ENCODE results near the gene TMEM271. TPM values are rescaled to one million over a fixed set of nuclear protein-coding genes. Genes with fewer than 3 reads are reported as not detected.

TMEM271 gene
- total RNA-seq, 2 donors from 2014 or later, result not detected

DNA sequence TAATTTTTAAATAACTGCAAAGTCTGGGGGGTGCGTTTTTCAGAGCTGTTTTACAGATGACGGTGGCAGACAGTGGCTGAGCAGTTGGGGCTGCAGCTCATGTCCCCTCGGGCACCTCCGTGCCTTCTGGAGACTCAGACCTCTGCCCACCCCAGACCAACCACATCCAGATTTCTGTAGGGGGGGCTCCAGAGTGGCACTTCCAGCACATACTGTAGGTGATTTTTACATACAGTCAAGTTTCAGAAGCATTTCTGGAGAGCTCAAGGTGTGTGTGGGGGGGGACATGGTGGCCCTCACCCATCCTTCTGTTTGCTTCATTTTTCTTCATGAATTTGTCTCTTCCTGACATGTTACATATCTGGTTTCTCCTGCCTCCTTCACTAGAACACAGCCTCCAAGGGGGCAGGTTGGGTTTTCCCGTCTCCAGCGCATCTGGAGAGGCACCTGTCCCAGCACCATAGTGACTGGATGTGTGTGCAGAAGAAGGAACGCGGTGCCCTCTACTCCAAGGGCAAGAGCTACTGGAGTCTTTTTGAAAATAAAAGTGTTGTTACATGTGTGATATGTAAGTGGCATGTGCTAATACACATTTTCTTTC is 37.5 kb downstream of the TMEM271 start:
- DNase-seq (ENCODE audit: low spot score), result peak; percentile 20
- intact Hi-C loops (cut with DNase I), result no loop called here

GRCh38 chr4:537436-538264 is 38.4 kb downstream of the TMEM271 start:
- peak; percentile 75 for DNase-seq (ENCODE audit: low spot score)
- intact Hi-C loops (cut with DNase I), result no loop called here

GRCh38 chr4:536351-536972 is 39.6 kb downstream of the TMEM271 start:
- intact Hi-C loops (cut with DNase I), result no loop called here
- peak; percentile 72 for DNase-seq (ENCODE audit: low spot score)

DNA sequence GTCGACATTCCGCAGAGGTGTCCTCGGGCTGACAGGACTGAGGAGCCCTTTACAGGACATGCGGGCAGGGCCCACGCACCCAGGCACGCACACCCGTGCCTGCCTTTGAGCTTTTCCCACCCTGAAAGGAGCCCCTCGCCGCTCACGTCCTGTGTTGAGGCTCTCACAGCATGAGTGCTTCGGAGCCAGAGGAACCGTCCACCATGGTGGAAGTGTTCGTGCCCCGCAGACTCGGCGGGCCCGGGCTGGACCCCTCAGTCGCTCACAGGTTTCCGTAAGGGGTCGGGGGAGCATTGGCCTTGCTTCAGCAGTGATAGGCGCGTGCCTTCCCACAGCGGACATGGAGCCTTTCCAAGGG is 40.2 kb downstream of the TMEM271 start:
- intact Hi-C loops (cut with DNase I), result no loop called here
- no peak for DNase-seq (ENCODE audit: low spot score)

DNA sequence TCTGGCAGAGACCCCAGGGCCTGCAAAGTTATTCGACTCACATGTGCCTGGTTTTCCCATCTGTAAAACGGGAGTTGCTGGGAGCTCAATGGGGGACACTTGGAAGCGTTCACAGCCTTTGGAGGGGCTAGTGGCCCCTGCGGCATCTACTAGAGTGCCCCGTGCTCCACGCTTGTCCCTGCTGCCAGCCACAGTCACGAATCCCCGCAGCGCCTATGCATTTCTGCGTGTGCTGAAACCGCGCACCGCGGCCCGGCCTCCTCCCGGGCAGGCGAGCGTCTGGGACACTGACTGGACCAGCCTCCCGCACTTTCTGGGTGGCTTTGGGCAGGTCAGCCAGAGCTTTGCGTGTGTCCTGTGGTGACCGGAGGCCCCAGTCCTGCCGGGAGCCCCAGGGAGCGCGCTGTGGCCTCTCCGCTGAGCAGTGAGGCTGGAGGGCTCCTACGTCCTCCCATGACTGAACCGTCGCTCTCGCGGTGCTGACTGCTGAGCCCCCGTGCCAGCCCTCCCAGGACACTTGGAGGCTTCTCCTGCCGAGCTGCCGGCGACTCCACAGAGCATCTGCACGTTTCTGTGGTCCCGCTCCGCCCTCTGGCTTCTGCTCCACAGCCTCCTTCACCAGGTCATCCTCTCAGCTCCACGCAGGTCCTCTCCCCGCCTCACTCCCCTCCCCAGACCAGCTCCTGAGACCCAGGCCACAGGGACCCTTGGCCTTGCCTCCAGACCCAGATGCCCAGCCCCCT is 40.7 kb downstream of the TMEM271 start:
- intact Hi-C loops (cut with DNase I), result no loop called here

DNA sequence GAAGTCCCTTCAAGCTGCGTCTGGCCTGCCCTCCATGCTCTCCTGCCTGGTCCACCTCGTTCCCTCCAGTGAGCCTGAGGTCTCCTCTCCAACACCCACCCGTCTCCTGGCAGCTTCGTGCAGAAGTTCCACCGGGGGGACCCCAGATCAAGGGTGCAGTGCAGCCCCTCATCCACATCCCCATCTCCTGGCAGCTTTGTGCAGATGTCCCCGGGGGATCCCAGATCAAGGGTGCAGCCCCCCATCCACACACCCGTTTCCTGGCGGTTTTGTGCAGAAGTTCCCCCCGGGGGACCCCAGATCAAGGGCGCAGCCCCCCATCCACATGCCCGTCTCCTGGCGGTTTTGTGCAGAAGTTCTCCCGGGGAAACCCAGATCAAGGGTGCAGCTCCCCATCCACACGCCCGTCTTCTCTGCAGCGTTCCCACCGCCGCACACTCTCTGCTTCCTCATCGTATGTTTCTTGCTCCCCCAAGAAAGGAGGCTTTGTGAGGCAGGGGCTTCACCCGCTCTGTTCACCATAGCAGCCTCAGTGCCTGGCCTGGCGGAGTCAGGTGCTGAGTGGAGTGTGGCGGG is 41.4 kb downstream of the TMEM271 start:
- intact Hi-C loops (cut with DNase I), result no loop called here
- peak; percentile 74 for DNase-seq (ENCODE audit: low spot score)

More for the DNA sequence above, 40.7 kb downstream of the TMEM271 start:
- DNase-seq (ENCODE audit: low spot score), result peak; percentile 66

- no peak for DNase-seq (ENCODE audit: low spot score)
- intact Hi-C loops (cut with DNase I), result no loop called here
These were observed 42.0 kb downstream of the TMEM271 start for GRCh38 chr4:534101-534575.

DNA sequence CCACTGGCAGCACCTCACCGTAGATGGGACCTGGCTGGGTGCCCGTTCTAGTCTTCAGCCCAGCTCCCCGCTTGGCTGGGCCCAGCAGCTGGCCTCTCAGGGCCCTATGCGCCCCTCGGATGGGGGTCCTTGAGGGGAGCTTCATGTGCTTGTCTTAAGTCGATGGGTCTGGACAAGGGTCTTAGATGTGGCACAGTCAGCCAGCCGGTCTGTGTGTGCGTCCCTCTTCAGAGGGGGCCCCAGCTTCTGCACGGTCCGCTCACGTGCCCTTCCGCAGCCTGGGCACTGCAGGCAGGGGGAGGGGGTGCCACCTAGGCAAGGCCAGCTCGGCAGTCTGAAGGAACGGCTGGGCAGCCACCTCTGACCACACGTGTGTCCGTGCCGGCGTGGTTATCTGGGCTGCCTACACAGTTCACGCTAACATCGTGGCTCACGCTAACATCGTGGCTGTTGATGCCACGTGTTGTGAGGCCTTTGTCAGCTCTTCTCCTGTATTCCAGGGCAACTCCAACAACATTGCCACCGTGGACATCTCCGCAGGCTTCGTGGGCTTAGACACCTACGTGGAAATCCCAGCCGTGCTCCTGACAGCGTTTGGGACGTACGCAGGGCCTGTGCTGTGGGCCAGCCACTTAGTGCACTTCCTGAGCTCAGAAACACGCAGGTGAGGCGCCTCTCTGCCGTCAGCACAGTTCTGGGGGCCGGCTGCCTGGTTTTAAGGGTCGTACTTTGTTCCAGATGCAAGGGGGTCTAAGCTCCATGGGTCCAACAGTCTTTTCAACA is 42.6 kb downstream of the TMEM271 start:
- intact Hi-C loops (cut with DNase I), result no loop called here
- DNase-seq (ENCODE audit: low spot score), result peak; percentile 65

DNA sequence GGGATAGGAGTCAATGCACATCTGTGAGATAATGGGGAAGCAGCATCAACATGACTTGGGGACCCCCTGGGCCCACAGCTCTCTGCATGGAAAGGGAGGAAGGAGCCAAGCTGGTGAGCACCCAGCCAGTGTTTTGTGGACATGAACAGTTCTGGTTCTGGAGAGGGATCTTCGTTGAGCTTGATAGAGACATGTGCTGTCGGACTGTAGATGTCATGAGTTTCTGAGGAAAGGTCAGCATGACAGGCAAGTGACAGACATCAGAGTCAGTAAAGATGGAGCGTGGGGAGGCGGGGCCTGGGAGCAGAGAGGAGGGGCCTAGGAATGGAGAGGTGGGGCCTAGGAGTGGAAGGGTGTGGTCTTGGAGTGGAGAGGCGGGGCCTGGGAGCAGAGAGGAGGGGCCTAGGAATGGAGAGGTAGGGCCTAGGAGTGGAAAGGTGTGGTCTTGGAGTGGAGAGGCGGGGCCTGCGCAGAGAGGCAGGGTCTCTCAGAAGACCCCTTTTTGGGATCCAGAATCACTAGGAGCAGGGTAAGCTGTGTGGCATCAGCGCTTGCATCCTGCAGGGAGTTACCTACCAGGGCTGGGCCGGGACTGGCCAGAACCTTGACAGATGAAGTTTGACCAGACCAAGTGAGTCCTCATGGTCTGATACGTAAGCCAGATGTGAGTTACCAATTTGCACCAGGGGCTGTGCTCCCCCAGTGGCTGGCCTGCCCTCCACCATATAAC is 43.3 kb downstream of the TMEM271 start:
- intact Hi-C loops (cut with DNase I), result no loop called here
- DNase-seq (ENCODE audit: low spot score), result peak; percentile 35

DNA sequence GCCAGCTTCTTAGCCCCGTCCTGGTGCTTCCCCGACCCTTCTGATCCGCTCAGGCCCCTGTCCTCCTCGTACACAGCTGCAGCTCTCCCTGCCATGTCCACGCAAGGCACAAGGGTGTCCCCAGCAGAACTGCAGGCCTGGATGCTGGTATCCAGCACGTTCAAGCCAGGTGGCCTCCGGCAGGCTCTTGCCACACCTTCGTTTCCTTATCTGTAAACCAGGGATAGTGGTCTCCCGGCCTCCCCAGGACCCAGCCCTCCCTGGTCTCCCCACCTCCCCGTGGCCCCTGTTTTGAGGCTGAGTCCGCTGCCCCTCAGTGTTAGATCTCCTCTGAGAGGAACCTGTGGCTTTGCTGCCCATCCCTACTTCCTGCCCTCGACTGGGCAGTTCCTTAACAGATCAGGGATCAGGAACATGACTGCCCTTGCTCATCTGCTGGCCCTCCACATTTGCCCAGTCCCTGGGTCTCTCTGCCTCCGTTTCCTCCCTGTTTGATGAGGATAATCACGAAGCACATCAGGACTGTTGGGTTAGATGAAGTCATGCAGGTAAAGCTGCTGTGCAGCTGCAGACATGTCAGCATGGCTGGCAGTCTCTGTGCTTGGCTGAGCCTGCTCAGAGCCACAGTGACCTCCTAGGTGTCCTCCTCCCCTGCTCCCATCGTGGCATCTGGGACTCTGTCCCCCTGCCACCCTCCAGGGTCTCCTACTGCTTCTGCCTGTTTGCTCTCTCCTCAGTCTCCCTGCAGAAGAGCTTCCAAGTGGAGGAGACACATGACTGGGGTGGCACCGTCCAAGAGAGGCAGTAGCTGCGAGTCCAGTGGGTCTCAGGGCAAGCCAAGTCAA is 44.2 kb downstream of the TMEM271 start:
- intact Hi-C loops (cut with DNase I), result no loop called here

DNA sequence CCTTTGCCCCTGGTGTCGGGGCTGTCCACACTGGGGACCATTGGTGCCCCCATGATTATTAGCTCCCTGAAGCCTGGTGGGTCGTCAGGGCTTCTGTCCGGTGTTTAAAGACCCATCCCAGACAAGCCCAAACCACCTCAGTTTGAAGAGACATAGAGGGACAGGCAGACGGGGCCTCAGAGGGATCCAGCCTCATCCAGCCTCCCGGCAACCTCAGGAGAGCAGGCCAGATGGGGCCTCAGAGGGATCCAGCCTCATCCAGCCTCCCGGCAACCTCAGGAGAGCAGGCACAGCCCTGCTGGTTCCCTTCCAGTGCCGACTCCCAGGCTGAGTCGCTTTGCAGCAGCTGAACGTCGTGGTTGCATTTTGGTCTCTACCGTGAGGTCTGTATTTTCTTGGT is 45.0 kb downstream of the TMEM271 start:
- DNase-seq (ENCODE audit: low spot score), result peak; percentile 57
- intact Hi-C loops (cut with DNase I), result no loop called here

More for the DNA sequence above, 44.2 kb downstream of the TMEM271 start:
- peak; percentile 37 for DNase-seq (ENCODE audit: low spot score)

- peak; percentile 68 for DNase-seq (ENCODE audit: low spot score)
- intact Hi-C loops (cut with DNase I), result no loop called here
These were observed 45.9 kb downstream of the TMEM271 start for GRCh38 chr4:530017-530781.

GRCh38 chr4:529563-529962 is 46.5 kb downstream of the TMEM271 start:
- DNase-seq (ENCODE audit: low spot score), result no peak
- intact Hi-C loops (cut with DNase I), result no loop called here

DNA sequence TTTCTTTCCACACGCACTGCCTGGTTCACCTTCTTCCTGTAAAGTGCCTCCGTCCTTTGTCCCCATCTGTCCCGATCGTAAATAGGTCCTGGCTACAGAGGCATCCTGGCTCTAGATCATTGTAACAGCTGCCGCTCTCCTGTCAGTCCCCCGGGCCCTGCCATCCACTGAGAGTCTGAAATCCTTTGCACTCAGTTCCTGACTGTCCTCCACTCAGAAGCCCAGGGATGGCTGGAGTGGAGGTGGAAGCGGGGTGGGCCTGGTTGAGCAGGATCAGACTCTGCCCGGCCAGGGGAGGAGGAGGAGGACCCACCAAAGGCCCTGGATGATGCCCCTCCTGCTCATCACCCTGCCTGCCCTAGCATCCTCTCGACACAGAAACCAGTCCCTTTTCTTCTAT is 47.3 kb downstream of the TMEM271 start:
- intact Hi-C loops (cut with DNase I), result no loop called here
- DNase-seq (ENCODE audit: low spot score), result no peak

GRCh38 chr4:528296-528695 is 47.8 kb downstream of the TMEM271 start:
- peak; percentile 66 for DNase-seq (ENCODE audit: low spot score)
- intact Hi-C loops (cut with DNase I), result no loop called here

DNA sequence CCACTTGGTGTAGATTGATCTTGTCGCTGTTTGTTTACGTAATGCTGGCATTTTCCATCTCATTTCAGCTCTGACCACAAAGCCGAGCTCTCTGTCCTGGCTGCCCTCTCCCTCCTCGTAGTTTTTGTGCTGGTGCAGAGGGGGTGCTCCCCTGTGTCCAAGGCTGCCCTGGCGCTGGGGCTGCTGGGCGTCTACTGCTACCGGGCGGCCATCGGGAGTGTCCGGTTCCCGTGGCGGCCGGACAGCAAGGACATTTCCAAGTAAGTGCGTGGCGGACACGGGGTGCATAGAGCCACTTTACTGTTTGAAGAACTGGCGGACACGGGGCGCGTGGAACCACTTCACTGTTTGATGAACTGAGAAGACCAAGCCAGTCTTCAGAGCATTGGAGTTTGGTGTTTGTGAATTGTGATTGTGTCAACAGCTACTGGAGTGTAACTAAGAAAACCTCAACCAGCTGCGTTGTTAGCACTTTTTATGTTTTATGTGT is 49.1 kb downstream of the TMEM271 start:
- intact Hi-C loops (cut with DNase I), result no loop called here
- DNase-seq (ENCODE audit: low spot score), result peak; percentile 82

Measured in posterior vena cava (tissue), 2 donors.